Dedifferentiated amniotic fluid mesenchymal stem cell (primary cell): ENCODE measurements around the gene HMCN2.
"Not testable (repeated sequence)": the region's sequence is repeated elsewhere in the genome, so short reads cannot be mapped to it uniquely, and the experiment has no call there.

Experiments
- DNase-seq: peaks from one replicate; pipeline ENCODE4 v3.0.0-alpha.2; 2016; ENCODE audit errors: extremely low spot score

HMCN2 gene

GRCh38 chr9:130431536-130432303 lies 166.2 kb downstream of the HMCN2 start:
- no peak for DNase-seq

GRCh38 chr9:130432362-130432761 lies 166.8 kb downstream of the HMCN2 start:
- DNase-seq: no peak

- no peak for DNase-seq
Measured at GRCh38 chr9:130432796-130433167, 167.2 kb downstream of the HMCN2 start.

GRCh38 chr9:130433168-130433946 lies 167.8 kb downstream of the HMCN2 start:
- DNase-seq: no peak

- DNase-seq: no peak
Measured at GRCh38 chr9:130433947-130434262, 168.3 kb downstream of the HMCN2 start.

- not testable (repeated sequence) for DNase-seq
Measured at GRCh38 chr9:130434656-130435055, 169.1 kb downstream of the HMCN2 start.

- DNase-seq: no peak
Measured at GRCh38 chr9:130437011-130437789, 171.6 kb downstream of the HMCN2 start.

- no peak for DNase-seq
Measured at GRCh38 chr9:130438382-130438981, 172.9 kb downstream of the HMCN2 start.

- no peak for DNase-seq
Measured at GRCh38 chr9:130441031-130441430, 175.5 kb downstream of the HMCN2 start.

- DNase-seq: no peak
Measured at GRCh38 chr9:130442746-130443455, 177.3 kb downstream of the HMCN2 start.

- no peak for DNase-seq
Measured at GRCh38 chr9:130443456-130443801, 177.9 kb downstream of the HMCN2 start.

- no peak for DNase-seq
Measured at GRCh38 chr9:130443840-130444492, 178.4 kb downstream of the HMCN2 start.

- DNase-seq: no peak
Measured at GRCh38 chr9:130444565-130445221, 179.1 kb downstream of the HMCN2 start, which contains the start of gene ASS1. TSS of gene ASS1 (plus strand) at chr9:130444961. CDS start at chr9:130452229, 7,268 bp downstream.

- no peak for DNase-seq
Measured at GRCh38 chr9:130445268-130445983, 179.9 kb downstream of the HMCN2 start.

GRCh38 chr9:130446101-130446861 lies 180.7 kb downstream of the HMCN2 start:
- peak; percentile 86 for DNase-seq

GRCh38 chr9:130447193-130447816 lies 181.7 kb downstream of the HMCN2 start:
- DNase-seq: no peak

GRCh38 chr9:130448035-130448624 lies 182.6 kb downstream of the HMCN2 start:
- peak; percentile 57 for DNase-seq
